CD8-positive, alpha-beta memory T cell (primary cell): Measurements from ENCODE around the gene HOXD3. TPM values are rescaled to one million over a fixed set of nuclear protein-coding genes. Genes with fewer than 3 reads are reported as not detected.
A peak's percentile ranks its signal among the peaks of the same experiment; 100 is the strongest.

Source experiments
- CTCF ChIA-PET: fragments of 350-600 bp; sonication (Branson Sonifier 250); formaldehyde crosslinking; loops from one replicate; lab custom pipeline; 2021; ENCODE audit warnings: antibody characterized with exemption; lab: Charles Lee
- POLR2A ChIA-PET: fragments of 350-600 bp; sonication (Branson Sonifier 250); formaldehyde crosslinking; loops from one replicate; lab custom pipeline; 2021; ENCODE audit warnings: antibody characterized with exemption; lab: Charles Lee
- DNase-seq, 5 donors: peaks; one replicate each; pipeline versions ENCODE4 v3.0.0 to v3.0.0-alpha.2; 2020 to 2022; ENCODE audit warnings: mixed read lengths in 1 of 5
- H3K27ac ChIP-seq: one replicate; pipeline ENCODE4 v1.7.0; 2013; ENCODE audit warnings: low read depth, mild to moderate bottlenecking, low read length, moderate library complexity
- H3K27me3 ChIP-seq: 2 replicates; pipeline ENCODE4 v1.7.0; 2013; ENCODE audit warnings: low read length, mild to moderate bottlenecking; ENCODE audit not compliant: insufficient read depth, poor library complexity, severe bottlenecking
- H3K36me3 ChIP-seq: 2 replicates; pipeline ENCODE4 v1.7.0; 2013; ENCODE audit warnings: mild to moderate bottlenecking, low read length, moderate library complexity; ENCODE audit not compliant: insufficient read depth
- H3K4me1 ChIP-seq: 2 replicates; pipeline ENCODE4 v1.7.0; 2013; ENCODE audit warnings: mild to moderate bottlenecking, low read length, moderate library complexity; ENCODE audit not compliant: insufficient read depth
- H3K4me3 ChIP-seq: 2 replicates; pipeline ENCODE4 v1.7.0; 2013; ENCODE audit warnings: mild to moderate bottlenecking, low read length
- H3K9me3 ChIP-seq: 2 replicates; pipeline ENCODE4 v1.7.0; 2013; ENCODE audit warnings: mild to moderate bottlenecking, low read length
- H3K27ac Mint-ChIP-seq, 8 donors: one replicate each; pipeline ENCODE4 v1.8.0; 2020 to 2021; ENCODE audit warnings: mixed read lengths in 8 of 8, mild to moderate bottlenecking in 6 of 8, inconsistent platforms in 3 of 8, moderate library complexity in 3 of 8
- H3K27me3 Mint-ChIP-seq, 2 donors: one replicate each; pipeline ENCODE4 v1.8.0; 2020 to 2021; ENCODE audit warnings: mixed read lengths in 2 of 2, mild to moderate bottlenecking in 1 of 2, moderate library complexity in 1 of 2
- H3K36me3 Mint-ChIP-seq, 3 donors: one replicate each; pipeline ENCODE4 v1.8.0; 2020 to 2021; ENCODE audit warnings: mixed read lengths in 3 of 3, inconsistent platforms in 1 of 3, mild to moderate bottlenecking in 1 of 3
- H3K4me1 Mint-ChIP-seq, 3 donors: one replicate each; pipeline ENCODE4 v1.8.0; 2020 to 2021; ENCODE audit warnings: mixed read lengths in 3 of 3, inconsistent platforms in 1 of 3, mild to moderate bottlenecking in 1 of 3
- H3K4me3 Mint-ChIP-seq, 7 donors: one replicate each; pipeline ENCODE4 v1.8.0; 2020 to 2021; ENCODE audit warnings: mixed read lengths in 7 of 7, mild to moderate bottlenecking in 6 of 7, moderate library complexity in 4 of 7, inconsistent platforms in 2 of 7
- H3K9me3 Mint-ChIP-seq, 5 donors: one replicate each; pipeline ENCODE4 v1.8.0; 2020 to 2022; ENCODE audit warnings: mixed read lengths in 5 of 5, mild to moderate bottlenecking in 3 of 5, moderate library complexity in 2 of 5, inconsistent platforms in 1 of 5
- polyA plus RNA-seq: library from polyadenylated mRNA; unstranded; fragments of 300-500 nt; fragmentation: Illumina TruSeq; gene quantifications from one replicate; pipeline ENCODE4 v1.2.3, GENCODE V29; 2021
- total RNA-seq, 2 experiments: library from RNA; stranded (reverse); gene quantifications; one replicate each; pipeline ENCODE4 v1.2.3, GENCODE V29; 2021

HOXD3 gene
- total and polyA plus RNA-seq, 3 experiments from 2014 or later: not detected

DNA sequence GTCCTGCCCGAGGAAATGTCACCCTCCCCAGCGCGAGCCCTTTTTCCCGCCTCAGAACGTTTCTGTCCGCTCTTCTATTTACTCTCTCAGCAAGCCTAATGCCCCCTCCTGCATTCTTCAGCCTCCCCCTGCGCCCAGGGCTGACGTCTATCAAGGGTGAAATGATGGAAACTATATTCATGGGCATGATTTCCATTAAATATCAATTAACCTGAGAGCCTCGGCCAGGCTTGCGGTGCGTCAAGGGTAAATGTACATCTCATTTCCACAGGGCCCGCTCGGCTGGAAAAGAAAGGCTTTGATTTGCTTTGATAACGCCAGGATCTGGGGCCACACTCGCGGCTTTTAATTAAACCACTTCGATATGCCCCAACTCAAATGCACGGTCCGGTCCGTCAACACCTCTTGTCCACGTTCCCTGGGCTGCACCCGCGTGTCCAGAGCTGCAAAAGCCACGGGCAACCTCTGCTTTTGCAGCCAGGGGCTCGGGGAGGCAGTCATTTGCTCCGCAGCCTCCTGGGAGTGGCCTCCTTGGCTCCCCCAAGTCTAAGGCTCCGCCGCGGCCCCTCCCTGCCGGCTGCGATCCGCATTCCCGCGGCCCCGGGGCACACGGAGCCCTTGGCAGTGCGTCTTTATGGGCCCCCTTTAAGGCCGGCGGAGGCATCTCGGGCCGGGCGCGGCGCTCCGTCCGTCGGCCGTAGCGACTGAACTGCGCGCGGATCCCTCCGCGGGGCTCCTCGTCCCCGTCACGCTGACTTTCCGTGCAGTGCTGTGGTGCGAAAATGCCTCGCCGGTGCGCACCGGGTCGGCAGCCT, 27.9 kb upstream of the HOXD3 start, which contains the start of gene HOXD8:
HOXD8 (plus strand) TSS at position 724 of the 815 bp plus-strand sequence. CDS start 662 bp downstream, outside the sequence.
- Histone ChIP-seq H3K36me3 (no peaks in the 10 kb centered on the region), H3K4me1 (peaks cover 20% of the 10 kb centered on the region), H3K9me3 (no peaks in the 10 kb centered on the region), H3K4me3 (no peak within 1 kb of the TSS), H3K27me3 (peaks cover 88% of the 10 kb centered on the region), H3K27ac (no peak within 1 kb of the TSS)
- peak within 1 kb of the TSS; percentile 60 to 92 (median 78) for H3K4me3 Mint-ChIP-seq
- no peaks in the 10 kb centered on the region for H3K36me3 Mint-ChIP-seq
- peaks cover 5 to 29% (median 21%) of the 10 kb centered on the region in 5 donors for H3K9me3 Mint-ChIP-seq
- H3K27me3 Mint-ChIP-seq: peaks cover 86 to 87% of the 10 kb centered on the region in 2 donors
- ChIA-PET CTCF (interaction anchor here (3.0 to 6.0 kb wide), 3 partner anchors 326 to 1020 kb away, joined by 29 to 79 read pairs (median 32); no protein-coding TSS in a partner anchor), POLR2A (no interaction called here)
- H3K27ac Mint-ChIP-seq: peak within 1 kb of the TSS in 4 of 8 donors; percentile 56 to 85 (median 66)
- peaks cover 31 to 48% (median 36%) of the 10 kb centered on the region in 3 donors for H3K4me1 Mint-ChIP-seq
- no peak for DNase-seq

DNA sequence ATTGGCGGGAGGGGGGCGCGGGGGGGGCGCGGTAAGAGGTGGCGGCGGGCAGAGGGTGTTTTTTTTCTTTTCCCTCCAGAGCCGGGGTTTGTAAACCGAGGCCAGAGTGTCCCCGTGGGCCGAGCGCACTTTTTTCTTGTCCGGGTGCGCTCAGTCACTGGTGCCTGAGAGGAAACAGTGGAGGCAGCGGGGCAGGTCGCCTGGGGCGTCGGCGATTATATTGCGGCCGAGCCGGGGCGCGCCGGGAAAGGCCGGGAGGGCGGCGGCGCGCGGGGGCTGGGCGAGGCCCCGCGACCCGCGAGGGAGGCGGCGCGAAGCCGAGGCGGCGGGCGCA, 27.3 kb upstream of the HOXD3 start:
- no peak overlapping the region for H3K4me3 ChIP-seq
- no peaks in the 10 kb centered on the region for H3K9me3 ChIP-seq
- H3K36me3 ChIP-seq: no peaks in the 10 kb centered on the region
- ChIA-PET CTCF (no interaction called here), POLR2A (no interaction called here)
- peak overlapping the region in 5 of 7 donors; percentile 8 to 63 (median 39) for H3K4me3 Mint-ChIP-seq
- peaks cover 20% of the 10 kb centered on the region for H3K4me1 ChIP-seq
- H3K4me1 Mint-ChIP-seq: peaks cover 31 to 45% (median 36%) of the 10 kb centered on the region in 3 donors
- DNase-seq: no peak
- peaks cover 88% of the 10 kb centered on the region for H3K27me3 ChIP-seq
- H3K36me3 Mint-ChIP-seq: no peaks in the 10 kb centered on the region
- H3K9me3 Mint-ChIP-seq: peaks cover 5 to 29% (median 21%) of the 10 kb centered on the region in 5 donors
- H3K27me3 Mint-ChIP-seq: peaks cover 82 to 87% of the 10 kb centered on the region in 2 donors
- H3K27ac Mint-ChIP-seq: no peak overlapping the region
- H3K27ac ChIP-seq: no peak overlapping the region

DNA sequence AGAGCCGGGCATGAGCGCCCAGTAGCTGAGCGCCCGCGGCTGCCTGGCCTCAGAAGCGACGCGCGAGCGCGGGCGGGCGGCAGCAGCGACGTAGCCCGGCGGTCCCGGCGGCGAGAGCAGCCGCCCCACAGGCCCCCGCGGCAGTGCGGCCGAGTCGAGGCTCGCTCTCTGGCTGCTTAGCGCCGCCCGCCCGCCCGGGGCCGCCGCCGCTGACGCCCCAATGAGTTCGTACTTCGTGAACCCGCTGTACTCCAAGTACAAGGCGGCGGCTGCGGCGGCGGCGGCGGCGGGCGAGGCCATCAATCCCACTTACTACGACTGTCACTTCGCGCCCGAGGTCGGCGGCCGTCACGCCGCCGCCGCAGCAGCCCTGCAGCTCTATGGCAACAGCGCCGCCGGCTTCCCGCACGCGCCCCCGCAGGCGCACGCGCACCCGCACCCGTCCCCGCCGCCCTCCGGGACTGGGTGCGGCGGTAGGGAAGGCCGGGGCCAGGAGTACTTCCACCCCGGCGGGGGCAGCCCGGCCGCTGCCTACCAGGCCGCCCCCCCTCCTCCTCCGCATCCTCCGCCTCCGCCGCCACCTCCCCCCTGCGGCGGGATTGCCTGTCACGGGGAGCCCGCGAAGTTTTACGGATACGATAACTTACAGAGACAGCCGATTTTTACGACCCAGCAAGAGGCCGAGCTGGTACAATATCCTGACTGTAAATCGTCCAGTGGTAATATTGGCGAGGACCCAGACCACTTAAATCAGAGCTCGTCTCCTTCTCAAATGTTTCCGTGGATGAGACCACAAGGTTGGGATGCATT, 26.8 kb upstream of the HOXD3 start:
- peak in 2 of 5 donors; percentile 27 to 30 for DNase-seq
- no peak overlapping the region for H3K4me3 ChIP-seq
- ChIA-PET CTCF (interaction anchor here (0.9 to 2.4 kb wide), 3 partner anchors 13 to 325 kb away, joined by 3 to 14 read pairs (median 3); no protein-coding TSS in a partner anchor), POLR2A (no interaction called here)
- Mint-ChIP-seq H3K27me3 (peaks cover 79 to 87% of the 10 kb centered on the region in 2 donors), H3K4me3 (peak overlapping the region; percentile 60 to 92 (median 78)), H3K4me1 (peaks cover 31 to 48% (median 38%) of the 10 kb centered on the region in 3 donors), H3K27ac (peak overlapping the region in 2 of 8 donors; percentile 13 to 71), H3K9me3 (peaks cover 5 to 33% (median 21%) of the 10 kb centered on the region in 5 donors), H3K36me3 (no peaks in the 10 kb centered on the region)
- no peak overlapping the region for H3K27ac ChIP-seq
- H3K9me3 ChIP-seq: no peaks in the 10 kb centered on the region
- peaks cover 20% of the 10 kb centered on the region for H3K4me1 ChIP-seq
- peaks cover 88% of the 10 kb centered on the region for H3K27me3 ChIP-seq
- H3K36me3 ChIP-seq: no peaks in the 10 kb centered on the region

DNA sequence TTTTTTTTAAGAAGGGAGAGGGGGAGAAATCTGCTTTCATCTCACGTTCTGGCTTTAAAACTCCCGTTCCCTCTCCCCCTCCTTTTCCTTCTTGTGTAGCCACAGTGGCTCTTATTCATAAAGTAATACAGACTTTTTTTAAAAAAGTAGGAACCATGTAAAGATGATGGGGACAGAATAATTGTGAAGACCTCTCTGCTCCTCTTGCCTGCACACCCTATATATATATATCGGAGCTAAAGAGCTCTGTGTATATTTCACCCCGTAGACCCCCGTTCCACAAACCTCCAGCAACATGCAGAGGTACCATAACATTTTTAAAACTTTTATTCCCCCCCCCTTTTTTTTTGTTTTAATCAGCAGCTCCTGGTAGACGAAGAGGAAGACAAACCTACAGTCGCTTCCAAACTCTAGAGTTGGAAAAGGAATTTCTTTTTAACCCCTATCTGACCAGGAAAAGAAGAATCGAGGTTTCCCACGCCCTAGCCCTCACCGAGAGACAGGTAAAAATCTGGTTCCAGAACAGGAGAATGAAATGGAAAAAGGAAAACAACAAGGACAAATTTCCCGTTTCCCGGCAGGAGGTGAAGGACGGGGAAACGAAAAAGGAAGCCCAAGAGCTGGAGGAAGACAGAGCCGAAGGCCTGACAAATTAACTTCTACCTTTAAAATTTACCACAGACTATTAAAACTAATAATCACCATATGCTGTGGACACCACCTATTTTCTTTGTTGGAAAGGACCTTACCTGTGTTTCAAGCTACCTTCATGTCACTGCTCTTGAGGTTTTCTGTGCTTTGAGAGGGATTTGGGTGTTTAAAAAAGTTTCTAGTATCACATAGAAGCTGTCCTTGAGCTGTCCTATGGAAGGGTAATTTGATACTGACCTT, 25.9 kb upstream of the HOXD3 start:
- Histone ChIP-seq H3K27me3 (peaks cover 88% of the 10 kb centered on the region), H3K36me3 (no peaks in the 10 kb centered on the region), H3K4me3 (no peak overlapping the region), H3K27ac (no peak overlapping the region), H3K9me3 (no peaks in the 10 kb centered on the region), H3K4me1 (peaks cover 26% of the 10 kb centered on the region)
- POLR2A ChIA-PET: no interaction called here
- Mint-ChIP-seq H3K36me3 (no peaks in the 10 kb centered on the region), H3K9me3 (peaks cover 5 to 38% (median 21%) of the 10 kb centered on the region in 5 donors), H3K27me3 (peaks cover 80 to 87% of the 10 kb centered on the region in 2 donors), H3K4me3 (peak overlapping the region; percentile 60 to 92 (median 78)), H3K27ac (peak overlapping the region in 4 of 8 donors; percentile 13 to 85 (median 52)), H3K4me1 (peaks cover 35 to 57% (median 46%) of the 10 kb centered on the region in 3 donors)
- CTCF ChIA-PET: interaction anchor here (0.9 to 2.4 kb wide), 9 partner anchors 9 to 1017 kb away, joined by 3 to 14 read pairs (median 3); partner anchors contain the start of gene HOXD9
- DNase-seq: no peak

DNA sequence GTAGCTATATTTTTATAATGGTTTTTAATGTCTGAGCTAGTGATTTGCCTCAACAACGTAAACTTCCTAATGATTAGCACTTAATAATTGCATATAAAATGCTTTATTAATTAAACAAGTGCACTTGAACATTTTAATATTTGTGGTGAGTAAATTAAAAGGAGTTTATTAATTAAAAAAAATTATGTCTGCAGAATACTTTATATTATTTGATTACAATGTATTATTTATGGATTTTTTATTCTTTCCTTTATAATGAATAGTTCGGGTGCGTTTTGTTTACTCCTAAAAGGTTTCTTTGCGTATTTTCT, 25.3 kb upstream of the HOXD3 start:
- Mint-ChIP-seq H3K27me3 (peaks cover 76 to 85% of the 10 kb centered on the region in 2 donors), H3K4me3 (peak overlapping the region in 6 of 7 donors; percentile 77 to 89 (median 82)), H3K27ac (peak overlapping the region in 1 of 8 donors; percentile 13), H3K4me1 (peaks cover 35 to 58% (median 49%) of the 10 kb centered on the region in 3 donors), H3K36me3 (no peaks in the 10 kb centered on the region), H3K9me3 (peaks cover 5 to 38% (median 23%) of the 10 kb centered on the region in 5 donors)
- no peak overlapping the region for H3K27ac ChIP-seq
- no peak for DNase-seq
- H3K36me3 ChIP-seq: no peaks in the 10 kb centered on the region
- H3K9me3 ChIP-seq: no peaks in the 10 kb centered on the region
- ChIA-PET CTCF (interaction anchor here (1.2 to 2.4 kb wide), 8 partner anchors 10 to 1017 kb away, joined by 3 to 14 read pairs (median 4); partner anchors contain the start of gene HOXD9), POLR2A (no interaction called here)
- H3K4me3 ChIP-seq: no peak overlapping the region
- H3K27me3 ChIP-seq: peaks cover 87% of the 10 kb centered on the region
- H3K4me1 ChIP-seq: peaks cover 32% of the 10 kb centered on the region

DNA sequence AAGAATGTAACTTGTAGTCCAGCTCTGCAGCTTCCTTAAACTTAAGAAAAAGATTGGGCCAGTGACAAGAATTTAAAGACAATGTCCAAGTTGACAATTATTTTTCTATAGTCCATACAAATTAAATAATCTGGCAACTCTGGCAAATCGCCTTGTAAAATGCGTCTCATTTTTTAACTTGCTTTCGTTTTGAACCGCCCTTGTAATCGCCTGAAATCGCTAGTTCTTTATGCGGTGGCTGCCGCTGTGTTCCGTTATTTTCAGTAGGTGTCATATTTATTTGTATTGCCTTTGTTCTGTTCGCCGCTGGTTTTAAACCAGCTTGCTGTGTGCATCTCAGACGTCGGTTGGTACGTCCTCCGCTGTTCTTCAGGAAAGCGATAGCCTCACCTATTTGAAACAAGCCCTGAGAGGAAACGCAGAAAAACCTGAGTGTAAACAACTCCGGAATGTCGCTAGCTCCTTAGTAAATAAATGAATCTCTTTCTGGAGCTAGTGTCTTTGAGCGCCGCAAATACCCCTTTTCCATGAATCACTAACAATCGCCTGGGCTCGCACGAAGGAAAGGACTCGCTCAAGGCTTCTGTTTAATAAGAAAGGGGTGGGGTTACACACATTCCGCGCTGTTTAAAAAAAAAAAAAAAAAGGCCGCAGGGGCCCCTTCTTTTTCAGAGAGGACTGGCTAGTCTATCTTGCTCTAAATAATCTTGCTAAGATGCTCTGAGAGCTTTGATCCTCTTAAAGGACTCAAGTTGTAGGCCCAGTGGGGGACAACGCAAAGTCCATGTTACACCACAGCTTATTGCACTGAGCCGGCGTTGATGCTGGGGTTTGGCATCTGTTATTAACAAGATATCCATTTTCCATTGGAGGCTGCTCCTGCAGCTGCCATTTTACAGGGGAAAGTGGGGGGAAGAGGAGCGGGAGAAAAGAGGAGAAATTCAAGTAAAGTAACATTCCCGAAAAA, 24.6 kb upstream of the HOXD3 start:
- CTCF ChIA-PET: interaction anchor here (0.8 to 2.4 kb wide), 9 partner anchors 10 to 1016 kb away, joined by 3 to 14 read pairs (median 3); partner anchors contain the start of gene HOXD9
- peaks cover 34 to 56% (median 55%) of the 10 kb centered on the region in 3 donors for H3K4me1 Mint-ChIP-seq
- H3K27me3 ChIP-seq: peaks cover 89% of the 10 kb centered on the region

More for the DNA sequence above, 24.6 kb upstream of the HOXD3 start:
- Histone ChIP-seq H3K9me3 (no peaks in the 10 kb centered on the region), H3K4me1 (peaks cover 35% of the 10 kb centered on the region), H3K36me3 (no peaks in the 10 kb centered on the region), H3K27ac (no peak overlapping the region), H3K4me3 (peak overlapping the region; percentile 37)
- peak in 1 of 5 donors; percentile 27 for DNase-seq
- POLR2A ChIA-PET: no interaction called here
- Mint-ChIP-seq H3K27me3 (peaks cover 78 to 85% of the 10 kb centered on the region in 2 donors), H3K27ac (peak overlapping the region in 3 of 8 donors; percentile 13 to 65 (median 29)), H3K9me3 (peaks cover 5 to 41% (median 23%) of the 10 kb centered on the region in 5 donors), H3K4me3 (peak overlapping the region; percentile 45 to 89 (median 81)), H3K36me3 (no peaks in the 10 kb centered on the region)
